ENCODE data around the gene PCSK6.
A peak's percentile ranks its signal among the peaks of the same experiment; 100 is the strongest.

PCSK6 gene

GRCh38 chr15:101325263-101326025 lies 164.1 kb downstream of the PCSK6 start:
- peak; percentile 65 for DNase-seq (ENCODE audit: low spot score)
- Histone ChIP-seq H3K4me3 (no peak overlapping the region), H3K27ac (no peak overlapping the region)
- no peak for TF ChIP-seq CTCF (IDR thresholded peaks at IDR 0.05)

- Histone ChIP-seq H3K27ac (no peak overlapping the region), H3K4me3 (no peak overlapping the region)
- no peak for DNase-seq (ENCODE audit: low spot score)
- TF ChIP-seq CTCF (IDR thresholded peaks at IDR 0.05) = no peak
Observed at GRCh38 chr15:101324524-101325177, 164.9 kb downstream of the PCSK6 start.

GRCh38 chr15:101323793-101324523 lies 165.5 kb downstream of the PCSK6 start:
- Histone ChIP-seq H3K27ac (no peak overlapping the region), H3K4me3 (no peak overlapping the region)
- no peak for DNase-seq (ENCODE audit: low spot score)
- TF ChIP-seq CTCF (IDR thresholded peaks at IDR 0.05) = no peak

GRCh38 chr15:101322854-101323477 lies 166.5 kb downstream of the PCSK6 start:
- no peak overlapping the region for H3K27ac ChIP-seq
- DNase-seq (ENCODE audit: low spot score) = no peak
- TF ChIP-seq CTCF (IDR thresholded peaks at IDR 0.05) = no peak
- H3K4me3 ChIP-seq = no peak overlapping the region

- Histone ChIP-seq H3K4me3 (no peak overlapping the region), H3K27ac (no peak overlapping the region)
- no peak for TF ChIP-seq CTCF (IDR thresholded peaks at IDR 0.05)
- DNase-seq (ENCODE audit: low spot score) = no peak
Observed at GRCh38 chr15:101322016-101322695, 167.4 kb downstream of the PCSK6 start.

GRCh38 chr15:101320501-101321052 lies 168.9 kb downstream of the PCSK6 start:
- DNase-seq (ENCODE audit: low spot score) = no peak
- Histone ChIP-seq H3K4me3 (peak overlapping the region; percentile 40), H3K27ac (peak overlapping the region in 1 of 2 donors; percentile 16)
- TF ChIP-seq CTCF (IDR thresholded peaks at IDR 0.05) = no peak

Data from coronary artery (tissue), 2 donors.